ENCODE results near the gene WNT1. TPM values are rescaled to one million over a fixed set of nuclear protein-coding genes. Genes with fewer than 3 reads are reported as not detected.

Gene WNT1
- total RNA-seq, 1 experiment from 2014 or later = not detected

GRCh38 chr12:48980953-48981756 is 3.0 kb downstream of the WNT1 start:
- no peak for DNase-seq (ENCODE audit: low spot score)

- DNase-seq (ENCODE audit: low spot score) = no peak
Measured at GRCh38 chr12:48981757-48982157, 3.6 kb downstream of the WNT1 start.

GRCh38 chr12:48982397-48983080 is 4.4 kb downstream of the WNT1 start:
- DNase-seq (ENCODE audit: low spot score) = no peak

GRCh38 chr12:48985475-48985897 is 7.4 kb downstream of the WNT1 start:
- DNase-seq (ENCODE audit: low spot score) = no peak

GRCh38 chr12:48985901-48986300 is 7.8 kb downstream of the WNT1 start:
- no peak for DNase-seq (ENCODE audit: low spot score)

- DNase-seq (ENCODE audit: low spot score) = no peak
Measured at GRCh38 chr12:48986720-48987291, 8.7 kb downstream of the WNT1 start.

GRCh38 chr12:48988030-48988649 is 10.0 kb downstream of the WNT1 start:
- DNase-seq (ENCODE audit: low spot score) = no peak

- DNase-seq (ENCODE audit: low spot score) = no peak
Measured at GRCh38 chr12:48990552-48990951, 12.4 kb downstream of the WNT1 start.

GRCh38 chr12:48991247-48992050 is 13.3 kb downstream of the WNT1 start:
- DNase-seq (ENCODE audit: low spot score) = no peak

- no peak for DNase-seq (ENCODE audit: low spot score)
Measured at GRCh38 chr12:48993787-48994186, 15.7 kb downstream of the WNT1 start.

GRCh38 chr12:48994224-48995085 is 16.3 kb downstream of the WNT1 start:
- no peak for DNase-seq (ENCODE audit: low spot score)

- peak; percentile 62 for DNase-seq (ENCODE audit: low spot score)
Measured at GRCh38 chr12:48995086-48995879, 17.2 kb downstream of the WNT1 start.

GRCh38 chr12:48996794-48997718 is 18.9 kb downstream of the WNT1 start:
- no peak for DNase-seq (ENCODE audit: low spot score)

GRCh38 chr12:48997719-48998496 is 19.8 kb downstream of the WNT1 start:
- DNase-seq (ENCODE audit: low spot score) = no peak

GRCh38 chr12:48998497-48999353 is 20.6 kb downstream of the WNT1 start:
- DNase-seq (ENCODE audit: low spot score) = no peak

- DNase-seq (ENCODE audit: low spot score) = no peak
Measured at GRCh38 chr12:48999371-49000131, 21.4 kb downstream of the WNT1 start, which contains the start of gene DDN. Gene DDN (minus strand): TSS chr12:48999375. CDS start chr12:48999287, 88 bp downstream.

Measured in H4 (cell line).